ENCODE results near the gene CADM2.

DNA sequence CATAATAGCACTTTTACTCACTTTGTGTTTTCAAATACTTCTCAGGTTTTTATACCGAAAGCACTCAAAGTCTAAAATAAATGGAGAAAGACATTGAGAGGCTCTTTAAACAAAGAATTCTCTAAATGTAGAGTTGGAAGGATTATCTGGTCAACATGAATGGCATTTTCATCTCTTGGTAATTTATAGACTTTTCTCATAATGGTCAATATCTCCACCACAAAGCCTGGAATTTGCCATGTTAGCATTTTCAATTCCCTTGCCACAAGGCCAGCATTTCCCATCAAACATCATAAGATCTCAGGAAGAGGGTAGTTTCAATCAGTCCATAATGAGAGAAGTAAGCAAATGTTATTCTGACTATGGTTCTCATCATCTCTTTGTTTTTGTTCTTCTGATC is 293.0 kb downstream of the CADM2 start:
- TF ChIP-seq, protein P1, sequence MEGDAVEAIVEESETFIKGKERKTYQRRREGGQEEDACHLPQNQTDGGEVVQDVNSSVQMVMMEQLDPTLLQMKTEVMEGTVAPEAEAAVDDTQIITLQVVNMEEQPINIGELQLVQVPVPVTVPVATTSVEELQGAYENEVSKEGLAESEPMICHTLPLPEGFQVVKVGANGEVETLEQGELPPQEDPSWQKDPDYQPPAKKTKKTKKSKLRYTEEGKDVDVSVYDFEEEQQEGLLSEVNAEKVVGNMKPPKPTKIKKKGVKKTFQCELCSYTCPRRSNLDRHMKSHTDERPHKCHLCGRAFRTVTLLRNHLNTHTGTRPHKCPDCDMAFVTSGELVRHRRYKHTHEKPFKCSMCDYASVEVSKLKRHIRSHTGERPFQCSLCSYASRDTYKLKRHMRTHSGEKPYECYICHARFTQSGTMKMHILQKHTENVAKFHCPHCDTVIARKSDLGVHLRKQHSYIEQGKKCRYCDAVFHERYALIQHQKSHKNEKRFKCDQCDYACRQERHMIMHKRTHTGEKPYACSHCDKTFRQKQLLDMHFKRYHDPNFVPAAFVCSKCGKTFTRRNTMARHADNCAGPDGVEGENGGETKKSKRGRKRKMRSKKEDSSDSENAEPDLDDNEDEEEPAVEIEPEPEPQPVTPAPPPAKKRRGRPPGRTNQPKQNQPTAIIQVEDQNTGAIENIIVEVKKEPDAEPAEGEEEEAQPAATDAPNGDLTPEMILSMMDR (IDR thresholded peaks at IDR 0.05) = no peak
- TF ChIP-seq POLR2A (IDR thresholded peaks at IDR 0.05) (no peak), EP300 (IDR thresholded peaks at IDR 0.05) (no peak)
